ENCODE results near the gene GFOD1.

- TF ChIP-seq CTCF (conservative IDR thresholded peaks at IDR 0.05 in 1 of 2, IDR thresholded peaks at IDR 0.05 in 1 of 2; ENCODE audit: low read depth in 1 of 2, low read length in 2 of 2), result no peak
- no peak for TF ChIP-seq EZH2 (IDR thresholded peaks at IDR 0.05; ENCODE audit: low read length, missing control alignments)
Observed at GRCh38 chr6:13352165-13352564, 135.2 kb downstream of the GFOD1 start.

All from fibroblast of lung (primary cell).